ENCODE measurements around the gene C2orf68.
"Not testable (repeated sequence)": the region's sequence is repeated elsewhere in the genome, so short reads cannot be mapped to it uniquely, and the experiment has no call there.

C2orf68 gene, protein sequence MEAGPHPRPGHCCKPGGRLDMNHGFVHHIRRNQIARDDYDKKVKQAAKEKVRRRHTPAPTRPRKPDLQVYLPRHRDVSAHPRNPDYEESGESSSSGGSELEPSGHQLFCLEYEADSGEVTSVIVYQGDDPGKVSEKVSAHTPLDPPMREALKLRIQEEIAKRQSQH

DNA sequence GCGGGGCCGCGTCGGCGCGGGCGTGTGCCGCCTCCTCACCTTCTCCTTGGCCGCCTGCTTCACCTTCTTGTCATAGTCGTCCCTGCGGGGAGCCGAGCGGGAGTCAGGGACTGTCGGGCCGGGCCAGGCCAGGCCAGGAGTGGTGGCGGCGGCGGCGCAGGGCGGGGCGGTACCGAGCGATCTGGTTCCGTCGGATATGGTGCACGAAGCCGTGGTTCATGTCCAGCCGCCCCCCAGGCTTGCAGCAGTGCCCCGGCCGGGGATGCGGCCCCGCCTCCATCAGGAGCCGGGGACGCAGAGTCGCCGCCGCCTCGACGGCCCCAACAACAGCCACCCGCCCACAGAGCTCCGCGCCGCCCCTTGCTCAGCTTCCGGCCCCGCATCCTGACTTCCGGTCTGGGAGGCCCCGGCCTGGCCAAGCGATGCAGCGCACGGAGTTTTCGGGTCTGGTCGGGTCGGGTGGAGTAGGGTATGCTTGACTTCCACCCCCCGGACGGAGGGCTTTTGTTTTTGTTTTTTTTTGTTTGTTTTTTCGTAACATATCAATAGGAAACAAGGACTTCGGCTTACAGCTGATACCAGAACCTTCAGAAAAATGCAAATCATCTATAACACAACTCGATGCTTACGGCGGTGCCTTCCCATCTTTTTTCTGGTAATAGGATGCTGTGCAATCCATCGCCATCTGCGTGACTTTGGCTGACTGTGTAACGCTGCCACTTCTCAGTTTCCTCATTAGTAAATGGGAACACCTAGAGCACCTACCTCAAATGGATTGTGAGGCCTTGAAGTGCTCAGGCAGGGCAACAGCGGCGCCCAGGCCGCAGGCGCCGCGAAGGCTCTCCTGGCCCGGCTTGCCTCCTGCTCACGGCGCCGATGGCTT, at the start of gene C2orf68:
C2orf68 (minus strand) TSS at position 362 of the 883 bp plus-strand sequence; CDS start at position 280, 82 bp downstream.
- TF ChIP-seq, protein P1, sequence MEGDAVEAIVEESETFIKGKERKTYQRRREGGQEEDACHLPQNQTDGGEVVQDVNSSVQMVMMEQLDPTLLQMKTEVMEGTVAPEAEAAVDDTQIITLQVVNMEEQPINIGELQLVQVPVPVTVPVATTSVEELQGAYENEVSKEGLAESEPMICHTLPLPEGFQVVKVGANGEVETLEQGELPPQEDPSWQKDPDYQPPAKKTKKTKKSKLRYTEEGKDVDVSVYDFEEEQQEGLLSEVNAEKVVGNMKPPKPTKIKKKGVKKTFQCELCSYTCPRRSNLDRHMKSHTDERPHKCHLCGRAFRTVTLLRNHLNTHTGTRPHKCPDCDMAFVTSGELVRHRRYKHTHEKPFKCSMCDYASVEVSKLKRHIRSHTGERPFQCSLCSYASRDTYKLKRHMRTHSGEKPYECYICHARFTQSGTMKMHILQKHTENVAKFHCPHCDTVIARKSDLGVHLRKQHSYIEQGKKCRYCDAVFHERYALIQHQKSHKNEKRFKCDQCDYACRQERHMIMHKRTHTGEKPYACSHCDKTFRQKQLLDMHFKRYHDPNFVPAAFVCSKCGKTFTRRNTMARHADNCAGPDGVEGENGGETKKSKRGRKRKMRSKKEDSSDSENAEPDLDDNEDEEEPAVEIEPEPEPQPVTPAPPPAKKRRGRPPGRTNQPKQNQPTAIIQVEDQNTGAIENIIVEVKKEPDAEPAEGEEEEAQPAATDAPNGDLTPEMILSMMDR (IDR thresholded peaks at IDR 0.05; ENCODE audit: insufficient read depth, missing control alignments), result no peak
- FAIRE-seq (no peak), DNase-seq (ENCODE audit: insufficient read length, low spot score) (peak; percentile 93)

DNA sequence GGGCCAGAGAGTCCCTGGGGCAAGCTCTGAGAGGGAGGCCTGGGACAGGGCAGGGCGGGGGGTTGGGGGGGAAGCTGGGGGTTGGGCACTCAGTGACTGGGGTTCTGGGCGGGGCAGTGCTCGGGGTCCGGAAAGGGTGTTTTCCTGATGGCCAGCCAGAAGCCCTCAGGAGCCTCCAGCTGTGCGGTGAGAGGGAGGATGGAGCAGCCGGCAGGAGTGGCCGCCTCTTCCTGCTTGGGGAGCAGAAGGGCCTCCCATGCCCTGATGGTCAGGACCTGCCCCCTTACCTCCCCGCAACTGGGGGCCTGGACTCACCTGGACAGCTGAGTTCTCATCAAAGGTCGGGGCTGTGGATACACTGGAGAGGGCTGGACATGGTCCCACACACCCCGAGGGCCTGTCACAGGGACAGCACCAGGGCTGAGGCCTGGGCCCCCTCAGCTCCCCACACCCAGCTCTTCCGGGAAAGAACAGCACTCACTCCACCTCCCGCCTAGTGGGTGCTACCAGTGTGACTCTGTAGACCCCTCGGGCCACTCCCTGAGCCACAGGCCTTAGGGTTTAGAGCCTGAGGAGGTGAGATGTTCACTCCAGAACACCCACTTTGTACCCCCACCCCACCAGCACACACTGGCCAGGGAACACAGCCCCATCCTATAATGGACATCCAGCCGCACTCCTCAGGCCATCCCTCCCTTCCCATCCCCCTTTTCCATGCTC, 49.4 kb upstream of the C2orf68 start:
- no peak for FAIRE-seq
- TF ChIP-seq, protein P1 (IDR thresholded peaks at IDR 0.05; ENCODE audit: insufficient read depth, missing control alignments), result no peak
- DNase-seq (ENCODE audit: insufficient read length, low spot score), result no peak

- FAIRE-seq (no peak), DNase-seq (ENCODE audit: insufficient read length, low spot score) (no peak)
- TF ChIP-seq, protein P1 (IDR thresholded peaks at IDR 0.05; ENCODE audit: insufficient read depth, missing control alignments), result no peak
These were observed 48.9 kb upstream of the C2orf68 start for GRCh38 chr2:85660725-85661124.

GRCh38 chr2:85660301-85660700, 48.4 kb upstream of the C2orf68 start:
- FAIRE-seq; DNase-seq (ENCODE audit: insufficient read length, low spot score): not testable (repeated sequence)

DNA sequence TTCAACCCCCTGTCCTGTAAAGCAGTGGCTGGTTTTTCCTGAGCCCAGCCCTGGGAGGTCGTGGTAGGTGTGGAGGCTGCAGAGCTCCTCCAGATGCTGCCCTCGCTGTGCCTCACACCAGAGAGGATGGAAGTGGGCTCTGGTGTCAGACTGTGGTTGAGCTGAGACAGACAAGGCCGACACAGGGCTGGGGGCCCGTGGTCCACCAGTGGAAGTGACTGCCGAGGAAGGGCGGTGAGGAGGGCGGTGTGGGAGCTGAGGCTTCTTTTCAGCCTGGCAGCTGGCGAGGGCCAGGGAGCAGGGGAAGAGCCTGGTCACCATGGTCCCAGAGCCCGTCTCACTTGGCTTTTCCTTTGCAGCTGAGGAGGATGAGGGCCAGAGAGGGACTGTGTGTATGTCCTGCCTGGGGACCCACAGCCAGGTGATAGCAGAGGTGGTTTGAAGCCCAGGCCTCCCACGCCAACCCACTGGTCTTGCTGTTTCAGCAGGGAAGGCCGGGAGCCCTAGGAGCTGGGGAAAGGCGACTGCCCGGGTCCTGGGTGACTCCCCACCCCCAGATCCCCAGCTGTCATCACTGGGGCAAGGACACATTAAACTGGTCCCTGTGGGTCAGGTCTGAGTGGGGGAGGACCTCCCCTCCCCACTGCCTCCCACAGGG, 47.6 kb upstream of the C2orf68 start:
- TF ChIP-seq, protein P1 (IDR thresholded peaks at IDR 0.05; ENCODE audit: insufficient read depth, missing control alignments), result no peak
- no peak for FAIRE-seq
- DNase-seq (ENCODE audit: insufficient read length, low spot score), result no peak

DNA sequence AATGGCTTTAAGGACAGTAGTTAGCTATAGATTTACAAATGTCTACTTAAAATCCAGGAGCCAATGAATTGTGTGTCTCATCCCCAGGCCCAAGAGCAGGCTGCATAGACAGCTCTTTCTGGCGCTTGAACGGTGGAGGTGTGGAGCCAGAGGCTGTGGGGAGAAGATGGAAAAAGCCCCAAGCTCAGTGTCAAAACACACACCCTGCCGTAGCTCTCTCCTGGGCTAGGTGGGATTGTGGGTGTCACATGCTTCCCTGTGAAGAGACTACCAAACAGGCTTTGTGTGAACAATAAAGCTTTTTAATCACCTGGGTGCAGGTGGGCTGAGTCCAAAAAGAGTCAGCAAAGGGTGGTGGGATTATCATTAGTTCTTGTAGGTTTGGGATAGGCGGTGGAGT, 45.5 kb upstream of the C2orf68 start:
- not testable (repeated sequence) for DNase-seq (ENCODE audit: insufficient read length, low spot score); FAIRE-seq

GRCh38 chr2:85656468-85656867, 44.6 kb upstream of the C2orf68 start:
- TF ChIP-seq, protein P1 (IDR thresholded peaks at IDR 0.05; ENCODE audit: insufficient read depth, missing control alignments), result no peak
- no peak for FAIRE-seq

More at GRCh38 chr2:85656468-85656867, 44.6 kb upstream of the C2orf68 start:
- DNase-seq (ENCODE audit: insufficient read length, low spot score), result no peak

All from D721Med (cell line).